NCI-H1694 (cell line): ENCODE data around the gene SV2C.
"Not testable (repeated sequence)": the region's sequence is repeated elsewhere in the genome, so short reads cannot be mapped to it uniquely, and the experiment has no call there.

Experiments
- DNase-seq: peaks from one replicate; lab custom pipeline; 2025; lab: John Stamatoyannopoulos, UW

The SV2C gene

GRCh38 chr5:76082772-76083554 lies at the start of gene SV2C:
SV2C (plus strand) TSS chr5:76083383; CDS start chr5:76131751, 48,368 bp downstream.
- DNase-seq: no peak

- not testable (repeated sequence) for DNase-seq
Measured at GRCh38 chr5:76037736-76038151, 45.4 kb upstream of the SV2C start.

- DNase-seq: no peak
Measured at GRCh38 chr5:76038212-76038611, 45.0 kb upstream of the SV2C start.

GRCh38 chr5:76040806-76041205 lies 42.4 kb upstream of the SV2C start:
- no peak for DNase-seq

GRCh38 chr5:76041863-76042262 lies 41.3 kb upstream of the SV2C start:
- no peak for DNase-seq

- no peak for DNase-seq
Measured at GRCh38 chr5:76046741-76047140, 36.4 kb upstream of the SV2C start.

- no peak for DNase-seq
Measured at GRCh38 chr5:76050134-76050533, 33.0 kb upstream of the SV2C start.

GRCh38 chr5:76062502-76063041 lies 20.6 kb upstream of the SV2C start:
- no peak for DNase-seq

- DNase-seq: no peak
Measured at GRCh38 chr5:76065258-76065657, 17.9 kb upstream of the SV2C start.

- DNase-seq: no peak
Measured at GRCh38 chr5:76069061-76069735, 14.0 kb upstream of the SV2C start.

GRCh38 chr5:76074487-76075065 lies 8.6 kb upstream of the SV2C start:
- no peak for DNase-seq

- no peak for DNase-seq
Measured at GRCh38 chr5:76081811-76082771, 1.1 kb upstream of the SV2C start.

- no peak for DNase-seq
Measured at GRCh38 chr5:76083555-76084495, 642 bp downstream of the SV2C start.

GRCh38 chr5:76084496-76085242 lies 1.5 kb downstream of the SV2C start:
- no peak for DNase-seq

- DNase-seq: no peak
Measured at GRCh38 chr5:76085243-76085579, 2.0 kb downstream of the SV2C start.

GRCh38 chr5:76086095-76086494 lies 2.9 kb downstream of the SV2C start:
- no peak for DNase-seq

- DNase-seq: not testable (repeated sequence)
Measured at GRCh38 chr5:76089156-76089555, 6.0 kb downstream of the SV2C start.

- no peak for DNase-seq
Measured at GRCh38 chr5:76091351-76091750, 8.2 kb downstream of the SV2C start.

- DNase-seq: no peak
Measured at GRCh38 chr5:76099286-76099702, 16.1 kb downstream of the SV2C start.

- DNase-seq: no peak
Measured at GRCh38 chr5:76099756-76100155, 16.6 kb downstream of the SV2C start.
